Upper lobe of left lung (tissue), 6 donors: Measurements from ENCODE around the gene ZNF407. TPM values are rescaled to one million over a fixed set of nuclear protein-coding genes. Genes with fewer than 3 reads are reported as not detected.
"Not testable (repeated sequence)": the region's sequence is repeated elsewhere in the genome, so short reads cannot be mapped to it uniquely, and the experiment has no call there.

ENCODE experiments used
- ATAC-seq, 2 donors: fragments of 200-7000 bp; cut with Tn5 transposase; one replicate each; pipeline ENCODE4 v1.9.1; 2022; ENCODE audit warnings: mild to moderate bottlenecking in 2 of 2, moderate library complexity in 2 of 2; ENCODE audit not compliant: low FRiP score in 2 of 2
- DNase-seq, 2 donors: peaks; one replicate each; pipeline ENCODE4 v3.0.0-alpha.2; 2019 to 2020
- H3K27ac ChIP-seq, 4 donors: fragments of 200-600 bp; sonication (generic); one replicate each; pipeline ENCODE4 v1.5.1; 2016 to 2019
- H3K27me3 ChIP-seq, 4 donors: fragments of 200-600 bp; sonication (generic); one replicate each; pipeline ENCODE4 v1.5.1; 2017 to 2019
- H3K36me3 ChIP-seq, 4 donors: fragments of 200-600 bp; sonication (generic); one replicate each; pipeline ENCODE4 v1.5.1; 2016 to 2019
- H3K4me1 ChIP-seq, 4 donors: fragments of 200-600 bp; sonication (generic); one replicate each; pipeline ENCODE4 v1.5.1; 2018 to 2019
- H3K4me3 ChIP-seq, 4 donors: fragments of 200-600 bp; sonication (generic); one replicate each; pipeline ENCODE4 v1.5.1; 2017 to 2019; ENCODE audit warnings: mild to moderate bottlenecking in 2 of 4, moderate library complexity in 1 of 4
- H3K9me3 ChIP-seq, 4 donors: fragments of 200-600 bp; sonication (generic); one replicate each; pipeline ENCODE4 v1.5.1; 2018 to 2019
- CTCF ChIP-seq, 6 experiments: fragments of 450-650 bp in 4 of 6; fragments of 200-600 bp in 2 of 6; sonication (generic) in 2 of 6; IDR thresholded peaks; one replicate each; pipeline ENCODE4 v1.5.1; 2016 to 2019; ENCODE audit warnings: antibody characterized with exemption in 6 of 6
- EP300 ChIP-seq, 4 donors: sonication (generic); formaldehyde crosslinking; IDR thresholded peaks; one replicate each; pipeline ENCODE4 v1.5.1; 2017; ENCODE audit warnings: antibody characterized with exemption in 4 of 4, control low read depth in 2 of 4
- POLR2A ChIP-seq, 4 donors: fragments of 450-650 bp; IDR thresholded peaks; one replicate each; pipeline ENCODE4 v1.5.1; 2016 to 2017; ENCODE audit warnings: antibody characterized with exemption in 4 of 4, mild to moderate bottlenecking in 2 of 4
- POLR2AphosphoS5 ChIP-seq, 2 donors: sonication (generic); formaldehyde crosslinking; IDR thresholded peaks; one replicate each; pipeline ENCODE4 v1.5.1; 2017; ENCODE audit warnings: antibody characterized with exemption in 2 of 2
- WGBS, 2 donors: methylation state at CpG; one replicate each; pipeline ENCODE4 v1.1.5; 2017 to 2018; 5-methylcytosine and 5-hydroxymethylcytosine counted together
- total RNA-seq, 6 donors: library from RNA; depleted of rRNA in 4 of 6; stranded (reverse); fragments of >200 nt in 4 of 6; gene quantifications; one replicate each; pipeline versions ENCODE4 v1.1.0 to v1.2.1, GENCODE V29; 2016 to 2021
- donor health status: DM: no; HTN: no; CAD: no; lungs with moderate emphysema.
- donor health status: DM: no; HTN: yes; CAD: no; lungs with severe emphysema.

ZNF407 gene
- total RNA-seq, 6 donors from 2014 or later: 12.2 to 77.5 (median 17.1) TPM

- H3K4me1 ChIP-seq: no peaks in the 10 kb centered on the region
- no peak for DNase-seq
- H3K27ac ChIP-seq: no peak overlapping the region
- TF ChIP-seq POLR2A (IDR thresholded peaks at IDR 0.05): no peak
- TF ChIP-seq EP300 (IDR thresholded peaks at IDR 0.05): no peak
- no peak for TF ChIP-seq POLR2AphosphoS5 (IDR thresholded peaks at IDR 0.05)
- TF ChIP-seq CTCF (IDR thresholded peaks at IDR 0.05): no peak
- H3K27me3 ChIP-seq: no peaks in the 10 kb centered on the region
- no peaks in the 10 kb centered on the region for H3K36me3 ChIP-seq
- no peak overlapping the region for H3K4me3 ChIP-seq
- ATAC-seq: no peak
- H3K9me3 ChIP-seq: peaks cover 0 to 7% (median 3%) of the 10 kb centered on the region in 4 donors
- 80 to 88% methylated on average over 4 of the region's 4 CpGs for WGBS, 2 donors
Observed at GRCh38 chr18:74562775-74563174, 34.9 kb upstream of the ZNF407 start.

GRCh38 chr18:74563999-74564398 is 33.7 kb upstream of the ZNF407 start:
- no peak overlapping the region for H3K4me3 ChIP-seq
- DNase-seq: no peak
- no peak for TF ChIP-seq CTCF (IDR thresholded peaks at IDR 0.05)
- no peak for TF ChIP-seq POLR2A (IDR thresholded peaks at IDR 0.05)
- TF ChIP-seq POLR2AphosphoS5 (IDR thresholded peaks at IDR 0.05): no peak
- no peak for TF ChIP-seq EP300 (IDR thresholded peaks at IDR 0.05)
- peaks cover 0 to 7% (median 3%) of the 10 kb centered on the region in 4 donors for H3K9me3 ChIP-seq
- no peaks in the 10 kb centered on the region for H3K4me1 ChIP-seq
- no peak overlapping the region for H3K27ac ChIP-seq
- H3K36me3 ChIP-seq: no peaks in the 10 kb centered on the region
- no peak for ATAC-seq
- H3K27me3 ChIP-seq: no peaks in the 10 kb centered on the region
- WGBS, 2 donors: 47 to 58% methylated on average over 3 of the region's 3 CpGs

GRCh38 chr18:74565164-74565563 is 32.5 kb upstream of the ZNF407 start:
- not testable (repeated sequence) for H3K4me3 ChIP-seq, H3K27me3 ChIP-seq, DNase-seq, H3K27ac ChIP-seq, ATAC-seq, H3K9me3 ChIP-seq, H3K4me1 ChIP-seq, H3K36me3 ChIP-seq
- 77 to 85% methylated on average over 1 of the region's 1 CpG for WGBS, 2 donors

GRCh38 chr18:74565993-74566392 is 31.7 kb upstream of the ZNF407 start:
- H3K4me1 ChIP-seq, H3K27ac ChIP-seq, DNase-seq, H3K9me3 ChIP-seq, H3K36me3 ChIP-seq, H3K4me3 ChIP-seq, H3K27me3 ChIP-seq, ATAC-seq: not testable (repeated sequence)
- WGBS, 2 donors: 80 to 97% methylated on average over 3 of the region's 3 CpGs

GRCh38 chr18:74567822-74568221 is 29.8 kb upstream of the ZNF407 start:
- no peak overlapping the region for H3K4me3 ChIP-seq
- peaks cover 0 to 7% (median 3%) of the 10 kb centered on the region in 4 donors for H3K9me3 ChIP-seq
- no peak overlapping the region for H3K27ac ChIP-seq
- no peaks in the 10 kb centered on the region for H3K4me1 ChIP-seq
- ATAC-seq (no peak), DNase-seq (no peak)
- TF ChIP-seq EP300 (IDR thresholded peaks at IDR 0.05) (no peak), POLR2AphosphoS5 (IDR thresholded peaks at IDR 0.05) (no peak), POLR2A (IDR thresholded peaks at IDR 0.05) (no peak), CTCF (IDR thresholded peaks at IDR 0.05) (no peak)
- WGBS, 2 donors: 56 to 68% methylated on average over 6 to 7 of the region's 7 CpGs
- H3K36me3 ChIP-seq: no peaks in the 10 kb centered on the region
- H3K27me3 ChIP-seq: no peaks in the 10 kb centered on the region

- Histone ChIP-seq H3K4me1 (no peaks in the 10 kb centered on the region), H3K27me3 (no peaks in the 10 kb centered on the region), H3K9me3 (peaks cover 0 to 7% (median 3%) of the 10 kb centered on the region in 4 donors), H3K4me3 (no peak overlapping the region), H3K27ac (no peak overlapping the region), H3K36me3 (no peaks in the 10 kb centered on the region)
- no peak for ATAC-seq
- DNase-seq: no peak
- TF ChIP-seq POLR2A (IDR thresholded peaks at IDR 0.05): no peak
- no peak for TF ChIP-seq CTCF (IDR thresholded peaks at IDR 0.05)
- TF ChIP-seq EP300 (IDR thresholded peaks at IDR 0.05): no peak
- no peak for TF ChIP-seq POLR2AphosphoS5 (IDR thresholded peaks at IDR 0.05)
- WGBS, 2 donors: 92% methylated on average over 4 of the region's 4 CpGs
Observed at GRCh38 chr18:74569401-74569800, 28.3 kb upstream of the ZNF407 start.
